Activated CD8-positive, alpha-beta memory T cell treated with anti-CD3 and anti-CD28 coated beads, Interleukin-2, amount 50 U/mL, for 1 hour (primary cell): ENCODE results near the gene TYW3.
A peak's percentile ranks its signal among the peaks of the same experiment; 100 is the strongest.
"Not testable (repeated sequence)": the region's sequence is repeated elsewhere in the genome, so short reads cannot be mapped to it uniquely, and the experiment has no call there.

Experiments
- DNase-seq: peaks from one replicate; pipeline ENCODE4 v3.0.0-alpha.2; 2020; ENCODE audit errors: extremely low read depth

TYW3 gene

DNA sequence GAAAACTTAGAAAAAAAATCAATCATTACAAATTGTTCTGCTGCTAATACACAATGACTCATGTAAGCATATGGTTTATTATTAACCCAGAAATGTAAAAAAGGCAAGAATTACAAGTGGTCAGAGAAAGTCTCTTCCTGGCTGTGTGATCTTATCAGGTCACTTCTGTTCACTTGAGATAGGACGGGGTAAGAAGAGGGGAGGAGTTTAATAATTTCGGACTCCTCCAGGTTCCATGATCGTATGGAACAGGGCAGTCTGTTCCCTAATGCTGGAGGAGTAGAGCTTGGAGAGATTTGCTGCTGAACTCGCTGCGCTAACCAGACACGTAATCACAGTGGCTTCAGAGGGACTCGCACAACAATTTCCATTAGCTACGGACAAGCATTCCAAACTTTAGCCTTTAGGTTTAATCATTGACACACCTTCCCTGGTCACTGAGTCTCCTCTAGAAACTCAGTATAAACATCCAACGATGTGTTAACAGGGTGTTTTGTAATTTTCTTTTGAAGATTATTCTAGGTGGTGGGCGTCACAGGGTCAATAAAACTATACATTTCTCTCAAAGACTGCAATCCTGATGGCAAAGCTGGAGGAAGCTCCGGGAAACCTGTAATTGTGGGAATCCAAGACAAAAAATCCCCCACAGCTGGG lies 1.4 kb upstream of the TYW3 start:
- no peak for DNase-seq

- DNase-seq, result not testable (repeated sequence)
Observed at GRCh38 chr1:74732071-74732946, 643 bp upstream of the TYW3 start.

DNA sequence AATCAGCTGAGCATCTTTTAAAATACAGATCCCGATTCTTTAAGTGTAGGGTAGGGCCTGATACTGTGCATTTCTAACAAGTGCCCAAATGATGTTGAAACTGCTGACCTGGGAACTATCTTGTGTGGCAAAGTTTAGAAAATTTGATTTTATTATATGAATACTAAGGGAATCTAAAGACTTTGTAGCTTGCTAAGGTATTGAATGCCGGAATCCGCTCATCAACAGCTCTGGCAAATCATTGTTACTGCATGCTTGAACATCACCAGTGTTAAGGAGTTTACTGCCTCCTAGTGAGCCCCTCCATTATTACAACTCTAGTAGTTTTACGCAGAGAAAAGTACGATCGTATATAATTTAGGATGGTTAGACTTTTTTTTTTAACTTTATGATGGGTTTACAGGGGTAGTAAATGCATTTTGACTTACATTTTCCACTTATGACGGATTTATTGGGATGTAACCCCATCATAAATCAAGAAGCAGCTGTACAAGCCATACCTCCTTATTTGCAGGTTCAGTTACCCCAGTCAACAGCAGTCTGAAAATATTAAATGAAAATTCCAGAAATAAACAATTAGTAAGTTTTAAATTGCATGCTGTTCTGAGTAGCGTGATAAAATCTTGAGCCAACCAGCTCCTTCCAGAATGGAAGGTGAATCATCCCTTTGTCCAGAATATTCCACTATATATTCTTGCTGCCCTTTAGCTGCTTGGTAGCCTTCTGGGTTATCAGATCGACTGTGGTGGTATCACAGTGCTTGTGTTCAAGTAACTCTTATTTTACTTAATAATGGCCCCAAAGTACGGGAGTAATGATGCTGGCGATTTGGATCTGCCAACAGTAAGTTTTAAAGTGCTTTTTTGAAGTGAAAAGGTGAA lies 892 bp downstream of the TYW3 start:
- peak; percentile 16 for DNase-seq

GRCh38 chr1:74737333-74737732 lies 4.4 kb downstream of the TYW3 start:
- no peak for DNase-seq

DNA sequence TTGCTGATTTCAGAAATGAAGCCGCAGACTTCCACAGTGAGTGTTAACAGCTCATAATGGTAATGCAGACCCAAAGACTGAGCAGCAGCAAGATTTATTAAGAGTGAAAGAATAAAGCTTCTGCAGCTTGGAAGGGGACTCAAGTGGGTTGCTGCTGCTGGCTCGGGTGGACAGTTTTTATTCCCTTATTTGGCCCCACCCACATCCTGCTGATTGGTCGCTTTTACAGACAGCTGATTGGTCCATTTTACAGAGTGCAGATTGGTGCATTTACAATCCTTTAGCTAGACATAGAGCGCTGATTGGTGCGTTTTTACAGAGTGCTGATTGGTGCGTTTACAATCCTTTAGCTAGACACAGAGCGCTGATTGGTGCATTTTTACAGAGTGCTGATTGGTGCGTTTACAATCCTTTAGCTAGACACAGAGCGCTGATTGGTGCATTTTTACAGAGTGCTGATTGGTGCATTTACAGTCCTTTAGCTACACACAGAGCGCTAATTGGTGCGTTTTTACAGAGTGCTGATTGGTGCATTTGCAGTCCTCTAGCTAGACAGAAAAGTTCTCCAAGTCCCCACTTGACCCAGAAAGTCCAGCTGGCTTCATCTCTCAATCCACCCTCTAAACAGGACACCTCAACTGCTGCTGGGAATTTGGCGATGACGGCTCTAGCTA lies 7.5 kb downstream of the TYW3 start:
- not testable (repeated sequence) for DNase-seq

GRCh38 chr1:74745247-74745646 lies 12.3 kb downstream of the TYW3 start:
- DNase-seq, result not testable (repeated sequence)

DNA sequence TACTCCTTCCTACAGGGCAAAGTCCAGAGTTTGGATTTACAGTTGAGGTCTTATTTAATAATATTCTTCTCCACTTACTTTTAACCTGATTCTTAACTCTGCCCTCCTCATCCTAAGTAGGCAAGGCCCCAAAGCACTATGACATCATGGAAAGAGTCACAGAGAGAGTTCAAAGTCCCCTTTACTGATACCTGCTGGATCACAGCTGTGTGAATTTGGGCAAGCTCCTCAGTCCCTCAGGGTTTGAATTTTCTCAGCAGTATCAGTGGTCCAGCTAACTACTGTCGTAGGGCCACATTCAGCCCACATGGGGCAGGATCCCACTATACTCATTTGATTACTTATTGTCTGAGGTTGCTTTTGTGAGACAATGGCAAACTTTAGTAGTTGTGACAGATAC lies 16.0 kb downstream of the TYW3 start:
- no peak for DNase-seq

- no peak for DNase-seq
Observed at GRCh38 chr1:74753104-74753503, 20.2 kb downstream of the TYW3 start.

GRCh38 chr1:74755475-74755874 lies 22.5 kb downstream of the TYW3 start:
- DNase-seq, result no peak

DNA sequence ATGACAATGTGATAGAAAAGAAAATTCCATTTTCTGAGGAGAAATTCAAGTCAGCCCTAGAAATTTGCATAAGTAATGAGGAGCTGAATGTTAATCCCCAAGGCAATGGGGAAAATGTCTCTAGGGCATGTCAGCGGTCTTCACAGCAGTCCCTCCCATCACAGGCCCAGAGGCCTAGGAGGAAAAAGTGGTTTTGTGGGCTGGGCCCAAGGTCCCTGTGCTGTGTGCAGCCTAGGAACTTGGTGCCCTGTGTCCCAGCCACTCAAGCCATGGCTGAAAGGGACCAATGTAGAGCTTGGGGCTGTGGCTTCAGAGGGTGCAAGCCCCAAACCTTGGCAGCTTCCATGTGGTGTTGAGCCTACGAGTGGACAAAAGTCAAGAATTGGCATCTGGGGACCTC lies 23.7 kb downstream of the TYW3 start:
- DNase-seq, result not testable (repeated sequence)

DNA sequence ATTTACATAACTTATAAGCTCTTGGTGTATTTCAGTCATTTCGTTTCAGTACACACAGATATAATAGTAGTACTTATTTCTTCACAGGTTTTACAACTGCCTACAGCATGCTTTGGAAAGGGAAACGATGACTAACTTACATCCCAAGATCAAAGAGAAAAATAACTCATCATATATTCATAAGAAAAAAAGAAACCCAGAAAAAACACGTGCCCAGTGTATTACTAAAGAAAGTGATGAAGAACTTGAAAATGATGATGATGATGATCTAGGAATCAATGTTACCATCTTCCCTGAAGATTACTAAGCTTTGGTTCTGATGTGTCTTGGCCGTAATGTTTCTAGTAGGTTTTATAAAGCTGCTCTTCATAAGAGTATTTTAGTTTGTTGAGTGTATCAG lies 30.9 kb downstream of the TYW3 start:
- no peak for DNase-seq

GRCh38 chr1:74766579-74766978 lies 33.6 kb downstream of the TYW3 start:
- DNase-seq, result no peak

DNA sequence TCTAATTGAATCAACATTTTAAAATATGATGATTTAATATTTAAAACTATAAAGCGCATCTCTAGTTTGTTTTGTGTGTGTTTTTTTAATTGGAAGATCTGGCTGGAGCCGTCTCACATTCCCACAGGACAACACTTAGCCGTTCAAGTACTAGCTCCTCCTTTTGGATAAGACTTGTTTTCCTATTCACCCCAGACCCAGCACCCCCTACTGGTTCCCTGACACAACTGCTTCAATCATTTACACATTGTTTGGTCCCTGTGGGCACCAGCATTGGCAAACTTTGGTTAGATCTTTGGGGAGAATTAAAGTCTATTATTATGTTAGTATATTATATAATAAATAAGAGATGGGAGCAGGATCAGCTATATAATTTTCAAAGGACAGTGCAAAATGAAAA lies 34.5 kb downstream of the TYW3 start:
- no peak for DNase-seq

GRCh38 chr1:74771913-74772515 lies 39.1 kb downstream of the TYW3 start:
- no peak for DNase-seq

DNA sequence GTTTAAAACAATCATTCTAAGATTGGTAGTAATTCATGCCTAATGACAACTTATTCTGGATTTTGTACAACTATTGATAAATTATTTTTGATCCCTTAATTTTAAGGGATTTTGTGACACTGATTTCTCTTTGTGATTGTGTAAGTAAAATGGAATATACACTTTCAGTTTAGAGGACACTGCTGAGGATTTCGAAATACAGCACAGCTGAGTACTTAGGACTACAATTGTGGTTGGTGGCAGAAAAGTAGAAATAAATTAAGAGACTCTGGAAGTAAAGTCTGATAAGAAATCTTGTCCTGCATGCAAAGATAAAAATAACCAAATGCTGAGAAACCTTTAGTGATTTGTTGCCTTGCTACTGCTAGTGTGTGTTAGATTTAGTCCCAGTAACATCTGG lies 40.0 kb downstream of the TYW3 start:
- DNase-seq, result no peak

GRCh38 chr1:74773582-74773981 lies 40.6 kb downstream of the TYW3 start:
- no peak for DNase-seq

- DNase-seq, result no peak
Observed at GRCh38 chr1:74775735-74776134, 42.8 kb downstream of the TYW3 start.

- DNase-seq, result no peak
Observed at GRCh38 chr1:74777525-74777924, 44.6 kb downstream of the TYW3 start.

- DNase-seq, result no peak
Observed at GRCh38 chr1:74779750-74780149, 46.8 kb downstream of the TYW3 start.

DNA sequence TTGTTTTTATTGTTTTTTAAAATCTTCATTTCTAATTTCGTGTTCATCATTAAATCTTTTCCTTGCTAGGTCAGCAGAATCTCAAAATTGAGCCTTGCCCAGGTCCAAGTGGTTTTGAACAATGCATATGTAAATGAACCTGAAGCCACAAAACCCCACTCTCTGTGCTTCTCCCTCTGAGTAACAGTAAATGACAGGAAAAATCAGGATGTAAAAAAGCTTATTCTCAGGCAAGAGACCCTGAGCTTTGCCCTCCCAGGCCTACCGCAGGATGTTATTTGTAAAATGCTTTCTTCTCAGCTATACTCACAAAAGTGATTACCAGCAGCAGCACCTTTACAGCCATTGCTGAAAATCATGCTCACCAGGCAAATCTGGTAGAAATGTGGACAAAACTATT lies 47.6 kb downstream of the TYW3 start:
- DNase-seq, result no peak

GRCh38 chr1:74785944-74786343 lies 53.0 kb downstream of the TYW3 start:
- DNase-seq, result no peak
